AG10803 (cell line): ENCODE measurements around the gene REV3L.

Experiments used
- DNase-seq: peaks from one replicate; pipeline ENCODE4 v3.0.0; 2010; ENCODE audit warnings: low read depth
- H3K4me3 ChIP-seq: 2 replicates; pipeline ENCODE4 v1.5.1; 2011; ENCODE audit warnings: mild to moderate bottlenecking, low read length, control low read depth
- CTCF ChIP-seq: conservative IDR thresholded peaks from 2 replicates; pipeline ENCODE4 v1.5.1; 2011; ENCODE audit warnings: mild to moderate bottlenecking, low read length, control low read depth, inconsistent platforms

Gene REV3L

GRCh38 chr6:111524252-111524651, 41.2 kb upstream of the REV3L start:
- no peak for DNase-seq
- H3K4me3 ChIP-seq, result no peak overlapping the region
- TF ChIP-seq CTCF, result no peak

GRCh38 chr6:111523484-111524167, 40.6 kb upstream of the REV3L start:
- no peak for DNase-seq
- no peak for TF ChIP-seq CTCF
- H3K4me3 ChIP-seq, result no peak overlapping the region

- no peak for DNase-seq
- no peak for TF ChIP-seq CTCF
- H3K4me3 ChIP-seq, result no peak overlapping the region
These were observed 39.5 kb upstream of the REV3L start for GRCh38 chr6:111522393-111523020.

- no peak overlapping the region for H3K4me3 ChIP-seq
- no peak for TF ChIP-seq CTCF
- DNase-seq, result peak; percentile 56
These were observed 38.7 kb upstream of the REV3L start for GRCh38 chr6:111521497-111522270.

- no peak for DNase-seq
- H3K4me3 ChIP-seq, result no peak overlapping the region
- no peak for TF ChIP-seq CTCF
These were observed 37.5 kb upstream of the REV3L start for GRCh38 chr6:111520524-111520923.

GRCh38 chr6:111517965-111518364, 34.9 kb upstream of the REV3L start:
- TF ChIP-seq CTCF, result no peak
- no peak overlapping the region for H3K4me3 ChIP-seq
- DNase-seq, result no peak
